MM.1S (cell line): ENCODE data around the gene KANK4.

Source experiments
- DNase-seq: peaks from one replicate; pipeline ENCODE4 v3.0.0-alpha.2; 2015
- H2AFZ ChIP-seq: fragments of 300-600 bp; sonication (generic); 2 replicates; pipeline ENCODE4 v1.6.0; 2016; ENCODE audit warnings: antibody characterized with exemption, low read length
- H3F3A ChIP-seq: fragments of 300-600 bp; sonication (generic); 2 replicates; pipeline ENCODE4 v1.6.1; 2016; ENCODE audit warnings: mild to moderate bottlenecking, antibody characterized with exemption, low read length, moderate library complexity, mixed read lengths; ENCODE audit not compliant: insufficient read depth
- H3K27ac ChIP-seq: fragments of 300-600 bp; sonication (generic); 2 replicates; pipeline ENCODE4 v1.5.1; 2016; ENCODE audit warnings: mild to moderate bottlenecking, low read length
- H3K27me3 ChIP-seq: fragments of 300-600 bp; sonication (generic); replicated peaks from 2 replicates; pipeline ENCODE4 v1.6.0; 2016; ENCODE audit warnings: low read length; ENCODE audit not compliant: insufficient read depth
- H3K36me3 ChIP-seq: fragments of 300-600 bp; sonication (generic); replicated peaks from 2 replicates; pipeline ENCODE4 v1.6.1; 2016; ENCODE audit warnings: mild to moderate bottlenecking, low read length, mixed read lengths; ENCODE audit not compliant: insufficient read depth
- H3K4me1 ChIP-seq: fragments of 300-600 bp; sonication (generic); 2 replicates; pipeline ENCODE4 v1.6.1; 2016; ENCODE audit warnings: low read length, mixed read lengths
- H3K4me2 ChIP-seq: fragments of 300-600 bp; sonication (generic); 2 replicates; pipeline ENCODE4 v1.6.0; 2016; ENCODE audit warnings: low read depth, low read length
- H3K4me3 ChIP-seq: fragments of 300-600 bp; sonication (generic); 2 replicates; pipeline ENCODE4 v1.5.1; 2016; ENCODE audit warnings: low read length, mixed read lengths
- H3K79me2 ChIP-seq: fragments of 300-600 bp; sonication (generic); 2 replicates; pipeline ENCODE4 v1.6.1; 2016; ENCODE audit warnings: mixed run types, low read length, mixed read lengths
- H3K9ac ChIP-seq: fragments of 300-600 bp; sonication (generic); 2 replicates; pipeline ENCODE4 v1.6.1; 2016; ENCODE audit warnings: low read length, mixed read lengths
- H3K9me2 ChIP-seq: fragments of 300-600 bp; sonication (generic); replicated peaks from 2 replicates; pipeline ENCODE4 v1.6.1; 2016; ENCODE audit warnings: mild to moderate bottlenecking, low read length, mixed read lengths; ENCODE audit not compliant: insufficient read depth
- H3K9me3 ChIP-seq: fragments of 300-600 bp; sonication (generic); replicated peaks from 2 replicates; pipeline ENCODE4 v1.6.1; 2016; ENCODE audit warnings: mild to moderate bottlenecking, low read length, mixed read lengths; ENCODE audit not compliant: insufficient read depth
- H4K20me1 ChIP-seq: fragments of 300-600 bp; sonication (generic); 2 replicates; pipeline ENCODE4 v1.6.1; 2016; ENCODE audit warnings: mild to moderate bottlenecking, low read length, moderate library complexity, mixed read lengths; ENCODE audit not compliant: insufficient read depth
- EZH2 ChIP-seq: fragments of 300-600 bp; sonication (generic); optimal IDR thresholded peaks from 2 replicates; pipeline ENCODE3; 2017; ENCODE audit warnings: low read depth, mild to moderate bottlenecking, antibody characterized with exemption, low read length, mixed read lengths
- EZH2phosphoT487 ChIP-seq: fragments of 300-600 bp; sonication (generic); IDR thresholded peaks from 2 replicates; pipeline ENCODE4 v1.6.1; 2018; ENCODE audit warnings: antibody characterized with exemption, low read length
- TF ChIP-seq, protein P1 (sequence below): fragments of 300-600 bp; sonication (generic); IDR thresholded peaks from 2 replicates; pipeline ENCODE4 v1.5.1; 2016; ENCODE audit warnings: antibody characterized with exemption, low read length, mixed read lengths

KANK4 gene

DNA sequence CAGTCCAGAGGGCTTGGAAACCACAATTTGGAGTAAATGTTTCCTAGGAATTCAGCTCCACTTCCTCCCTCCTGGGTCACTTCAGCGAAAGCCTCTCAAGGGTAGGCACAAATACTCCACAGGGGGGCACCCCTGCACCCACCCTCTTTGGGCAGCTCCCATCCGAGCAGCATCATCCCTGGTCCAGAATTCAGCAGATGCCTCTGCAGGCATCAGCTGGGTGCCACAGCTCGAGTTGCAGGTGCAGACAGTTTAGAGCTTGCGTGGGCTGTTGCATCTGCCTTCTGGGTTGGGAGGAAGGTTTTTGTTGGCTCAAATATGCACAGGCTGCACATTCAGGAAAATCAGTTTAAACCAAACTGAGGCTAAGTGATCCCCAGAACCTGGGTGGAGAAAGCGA lies 25.0 kb downstream of the KANK4 start:
- TF ChIP-seq EZH2phosphoT487 (no peak), EZH2 (no peak)
- TF ChIP-seq, protein P1, sequence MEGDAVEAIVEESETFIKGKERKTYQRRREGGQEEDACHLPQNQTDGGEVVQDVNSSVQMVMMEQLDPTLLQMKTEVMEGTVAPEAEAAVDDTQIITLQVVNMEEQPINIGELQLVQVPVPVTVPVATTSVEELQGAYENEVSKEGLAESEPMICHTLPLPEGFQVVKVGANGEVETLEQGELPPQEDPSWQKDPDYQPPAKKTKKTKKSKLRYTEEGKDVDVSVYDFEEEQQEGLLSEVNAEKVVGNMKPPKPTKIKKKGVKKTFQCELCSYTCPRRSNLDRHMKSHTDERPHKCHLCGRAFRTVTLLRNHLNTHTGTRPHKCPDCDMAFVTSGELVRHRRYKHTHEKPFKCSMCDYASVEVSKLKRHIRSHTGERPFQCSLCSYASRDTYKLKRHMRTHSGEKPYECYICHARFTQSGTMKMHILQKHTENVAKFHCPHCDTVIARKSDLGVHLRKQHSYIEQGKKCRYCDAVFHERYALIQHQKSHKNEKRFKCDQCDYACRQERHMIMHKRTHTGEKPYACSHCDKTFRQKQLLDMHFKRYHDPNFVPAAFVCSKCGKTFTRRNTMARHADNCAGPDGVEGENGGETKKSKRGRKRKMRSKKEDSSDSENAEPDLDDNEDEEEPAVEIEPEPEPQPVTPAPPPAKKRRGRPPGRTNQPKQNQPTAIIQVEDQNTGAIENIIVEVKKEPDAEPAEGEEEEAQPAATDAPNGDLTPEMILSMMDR: no peak

DNA sequence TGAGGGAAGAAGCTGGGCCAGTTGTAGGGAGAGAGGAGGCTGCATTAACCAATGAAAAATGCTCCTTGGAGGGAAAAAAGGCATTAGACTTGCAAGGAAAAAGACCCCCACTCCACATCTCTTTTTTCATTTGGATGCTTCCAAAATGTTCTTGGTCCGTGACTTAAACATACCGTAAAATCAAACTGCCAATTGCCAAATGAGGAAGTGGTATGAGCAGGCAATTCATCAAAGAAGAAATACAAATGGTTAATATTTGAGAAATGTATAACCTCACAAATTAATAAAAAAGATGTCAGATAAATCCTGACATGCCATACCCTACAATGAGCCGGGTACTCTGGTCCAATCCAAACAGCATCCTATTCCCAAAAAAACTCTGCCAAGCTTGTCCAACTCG lies 30.6 kb downstream of the KANK4 start:
- H3F3A ChIP-seq: no peaks in the 10 kb centered on the region
- no peak overlapping the region for H3K4me2 ChIP-seq
- H3K9ac ChIP-seq: no peak overlapping the region
- no peaks in the 10 kb centered on the region for H3K79me2 ChIP-seq
- no peak for DNase-seq
- no peaks in the 10 kb centered on the region for H3K9me3 ChIP-seq
- H3K4me1 ChIP-seq: no peaks in the 10 kb centered on the region
- no peaks in the 10 kb centered on the region for H3K9me2 ChIP-seq
- H3K4me3 ChIP-seq: no peak overlapping the region
- TF ChIP-seq EZH2phosphoT487 (no peak), EZH2 (no peak)
- no peak overlapping the region for H2AFZ ChIP-seq
- no peaks in the 10 kb centered on the region for H3K36me3 ChIP-seq
- no peaks in the 10 kb centered on the region for H4K20me1 ChIP-seq
- no peaks in the 10 kb centered on the region for H3K27me3 ChIP-seq
- H3K27ac ChIP-seq: no peak overlapping the region

More for the DNA sequence above, 25.0 kb downstream of the KANK4 start:
- Histone ChIP-seq H3K9me2 (no peaks in the 10 kb centered on the region), H3K27ac (no peak overlapping the region), H3K79me2 (no peaks in the 10 kb centered on the region), H3K36me3 (no peaks in the 10 kb centered on the region), H3K9me3 (no peaks in the 10 kb centered on the region), H3K4me2 (no peak overlapping the region), H2AFZ (no peak overlapping the region), H3K9ac (no peak overlapping the region), H3F3A (no peaks in the 10 kb centered on the region), H3K27me3 (no peaks in the 10 kb centered on the region), H3K4me1 (no peaks in the 10 kb centered on the region), H3K4me3 (no peak overlapping the region), H4K20me1 (no peaks in the 10 kb centered on the region)
- DNase-seq: no peak

DNA sequence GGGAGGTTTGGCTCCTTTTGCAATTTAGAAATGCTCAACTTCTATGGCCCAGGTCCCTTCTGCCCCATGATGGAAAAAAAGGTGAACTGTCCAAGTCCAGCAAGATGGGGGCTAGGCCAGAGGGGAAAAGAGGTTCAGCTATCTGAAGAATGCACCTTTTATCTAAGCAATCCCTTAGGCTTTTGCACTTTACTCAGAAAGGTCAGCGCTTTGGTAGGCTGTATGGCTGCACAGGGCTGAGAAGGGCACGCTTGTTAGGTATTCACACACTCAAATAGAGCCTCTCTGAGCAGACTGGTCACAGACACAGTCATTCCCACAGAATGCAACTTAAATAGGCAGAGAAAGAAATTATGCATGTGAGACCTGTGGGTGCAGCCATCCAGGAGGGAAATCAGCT lies 31.0 kb downstream of the KANK4 start:
- H3K27me3 ChIP-seq: no peaks in the 10 kb centered on the region
- no peak for DNase-seq

DNA sequence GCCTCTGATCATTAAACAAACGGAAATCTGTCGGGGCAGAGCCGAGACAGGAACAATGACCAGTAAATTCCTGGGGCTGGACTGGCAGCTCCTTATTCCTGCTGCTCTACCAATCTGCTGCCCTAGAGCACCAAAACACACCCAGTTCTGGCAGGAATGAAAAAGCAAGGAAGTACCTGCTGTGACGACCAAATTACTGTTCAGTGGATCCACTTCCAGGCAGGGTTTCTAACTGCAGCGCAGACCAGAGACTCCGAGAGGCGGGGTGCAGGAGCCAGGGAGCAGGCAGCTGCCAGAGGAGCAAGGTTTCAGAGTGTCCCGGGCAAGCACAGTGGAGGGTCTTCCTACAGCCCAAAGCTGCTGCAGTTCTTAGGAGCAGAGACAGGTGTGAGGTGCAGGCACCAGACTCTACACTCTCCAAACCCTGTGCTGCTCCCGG lies 32.4 kb downstream of the KANK4 start:
- Histone ChIP-seq H3K9me2 (no peaks in the 10 kb centered on the region), H3K27me3 (no peaks in the 10 kb centered on the region), H3K4me3 (no peak overlapping the region), H2AFZ (no peak overlapping the region), H3K4me2 (no peak overlapping the region), H3K27ac (no peak overlapping the region), H3K36me3 (no peaks in the 10 kb centered on the region), H3K9me3 (no peaks in the 10 kb centered on the region), H3F3A (no peaks in the 10 kb centered on the region), H3K9ac (no peak overlapping the region), H4K20me1 (no peaks in the 10 kb centered on the region), H3K4me1 (no peaks in the 10 kb centered on the region), H3K79me2 (no peaks in the 10 kb centered on the region)
- TF ChIP-seq, protein P1: no peak
- no peak for TF ChIP-seq EZH2
- TF ChIP-seq EZH2phosphoT487: no peak
- no peak for DNase-seq

More for the DNA sequence above, 31.0 kb downstream of the KANK4 start:
- H3K9ac ChIP-seq: no peak overlapping the region
- H2AFZ ChIP-seq: no peak overlapping the region
- no peaks in the 10 kb centered on the region for H4K20me1 ChIP-seq
- H3K4me3 ChIP-seq: no peak overlapping the region
- TF ChIP-seq, protein P1: no peak
- TF ChIP-seq EZH2 (no peak), EZH2phosphoT487 (no peak)
- no peaks in the 10 kb centered on the region for H3K36me3 ChIP-seq
- no peaks in the 10 kb centered on the region for H3F3A ChIP-seq
- H3K79me2 ChIP-seq: no peaks in the 10 kb centered on the region
- H3K4me1 ChIP-seq: no peaks in the 10 kb centered on the region
- H3K9me3 ChIP-seq: no peaks in the 10 kb centered on the region
- no peak overlapping the region for H3K4me2 ChIP-seq
- H3K27ac ChIP-seq: no peak overlapping the region
- H3K9me2 ChIP-seq: no peaks in the 10 kb centered on the region
